Fibroblast of skin of left biceps (primary cell): ENCODE results near the gene ARFGEF2.
"Not testable (repeated sequence)": the region's sequence is repeated elsewhere in the genome, so short reads cannot be mapped to it uniquely, and the experiment has no call there.

ENCODE experiments used
- DNase-seq, 2 experiments: peaks; one replicate each; pipeline ENCODE4 v3.0.0-alpha.2; 2013; ENCODE audit warnings: low read depth in 2 of 2

Gene ARFGEF2

DNA sequence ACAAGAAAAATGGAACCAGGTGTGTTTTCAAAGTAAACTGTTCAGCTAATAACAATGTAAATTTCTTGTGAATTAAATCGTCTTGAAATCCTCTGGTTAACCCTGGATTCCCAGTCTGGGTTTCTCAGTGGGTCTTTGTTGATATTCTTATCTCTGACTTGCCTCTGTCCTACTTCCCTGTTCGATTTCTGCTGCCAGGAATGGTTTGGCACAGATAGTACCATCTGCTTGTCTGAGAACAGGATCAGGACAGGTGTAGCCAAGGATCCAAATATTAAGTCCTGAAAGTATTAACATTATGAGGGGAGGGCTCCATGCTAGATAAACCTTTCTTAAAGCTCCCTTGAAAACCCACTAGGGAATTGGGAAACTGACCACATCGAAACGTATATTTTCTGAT lies 30.1 kb downstream of the ARFGEF2 start:
- DNase-seq: no peak

DNA sequence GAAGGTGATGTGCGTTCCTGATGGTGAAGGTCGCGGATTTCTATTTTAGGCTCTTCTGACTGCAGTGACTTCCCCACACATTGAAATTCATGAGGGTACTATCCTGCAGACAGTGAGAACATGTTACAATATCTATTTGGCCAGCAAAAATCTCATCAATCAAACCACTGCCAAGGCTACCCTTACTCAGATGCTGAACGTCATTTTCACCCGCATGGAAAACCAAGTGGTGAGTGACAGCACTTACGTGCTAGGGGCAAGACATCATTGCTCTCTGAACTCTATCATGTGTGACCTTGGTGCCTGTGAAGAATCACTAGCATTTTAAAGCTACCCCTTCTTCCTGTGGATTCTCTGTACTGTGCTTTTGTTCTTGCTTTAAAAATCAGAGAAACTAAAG lies 31.1 kb downstream of the ARFGEF2 start:
- no peak for DNase-seq

DNA sequence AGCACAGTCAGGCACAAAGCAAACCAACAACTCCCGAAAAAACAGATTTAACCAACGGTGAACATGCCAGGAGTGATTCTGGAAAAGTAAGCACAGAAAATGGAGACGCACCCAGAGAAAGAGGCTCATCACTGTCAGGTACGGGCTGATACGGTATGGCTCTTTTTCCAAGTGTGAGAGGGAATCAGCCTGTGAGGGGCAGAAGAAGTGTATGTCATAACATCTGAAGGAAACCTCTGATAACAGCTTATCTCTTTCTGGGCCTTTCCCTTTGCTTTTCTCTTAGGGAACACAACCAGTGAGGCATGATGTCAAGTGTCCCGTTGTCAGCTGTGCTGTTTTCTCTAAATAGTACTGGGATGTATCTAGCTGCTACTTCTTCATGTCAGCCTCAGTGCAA lies 32.1 kb downstream of the ARFGEF2 start:
- DNase-seq: no peak

DNA sequence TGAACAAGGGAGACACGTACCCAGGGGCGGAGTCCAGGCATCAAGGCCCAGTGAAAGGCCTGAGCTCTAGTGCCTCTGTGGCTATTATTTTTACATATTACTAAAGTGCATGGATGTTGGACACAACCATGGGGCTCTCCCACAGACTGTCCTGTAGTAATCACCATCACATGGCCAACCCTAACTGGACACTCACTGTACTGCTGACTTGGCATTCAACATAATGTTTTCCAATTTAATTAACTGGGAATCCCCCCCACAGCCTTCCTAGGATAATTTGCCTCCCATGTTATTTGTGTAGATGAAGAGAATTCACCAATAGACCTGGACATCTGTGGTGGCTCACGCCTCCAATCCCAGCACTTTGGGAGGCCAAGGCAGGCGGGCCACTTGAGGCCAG lies 34.5 kb downstream of the ARFGEF2 start:
- DNase-seq: no peak

DNA sequence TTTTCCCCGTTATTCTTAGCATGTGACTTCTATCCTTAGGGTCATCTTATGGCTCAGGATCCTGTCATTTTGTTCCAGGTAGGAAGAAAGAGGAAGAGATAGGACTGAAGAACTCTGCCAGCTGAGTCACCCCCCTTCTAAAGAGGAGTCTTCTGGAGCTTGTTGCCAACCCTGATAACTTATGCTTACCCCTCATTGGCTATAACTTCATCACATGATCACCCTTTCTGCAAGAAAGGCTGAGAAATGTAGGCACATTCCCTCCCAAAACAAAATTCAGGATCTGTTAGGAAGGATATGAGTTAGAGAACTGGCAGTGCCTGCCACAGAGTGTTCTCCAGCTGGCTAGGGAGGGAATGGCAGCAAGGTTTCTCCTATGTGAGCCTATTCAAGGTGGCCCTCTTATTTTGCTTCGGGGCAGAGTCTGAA lies 35.6 kb downstream of the ARFGEF2 start:
- DNase-seq: no peak

DNA sequence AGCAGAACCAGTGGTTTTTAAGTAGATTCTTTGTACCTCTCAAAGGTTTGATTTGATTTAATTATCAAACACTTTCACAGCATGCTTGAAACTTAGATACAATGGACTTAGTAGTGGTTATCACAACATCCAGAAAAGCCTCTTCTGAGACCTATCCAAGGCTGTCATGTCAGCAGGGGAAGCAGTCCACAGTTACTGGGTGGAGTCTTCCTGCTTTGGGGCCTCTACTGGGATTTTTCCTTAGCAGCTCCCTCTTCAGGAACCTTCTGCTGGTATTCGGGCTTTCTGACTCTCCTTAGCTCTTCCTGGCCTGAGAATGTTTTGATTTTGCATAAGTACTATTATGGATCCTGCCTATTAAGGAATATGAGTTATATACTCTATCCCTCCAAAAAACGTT lies 36.0 kb downstream of the ARFGEF2 start:
- no peak for DNase-seq

DNA sequence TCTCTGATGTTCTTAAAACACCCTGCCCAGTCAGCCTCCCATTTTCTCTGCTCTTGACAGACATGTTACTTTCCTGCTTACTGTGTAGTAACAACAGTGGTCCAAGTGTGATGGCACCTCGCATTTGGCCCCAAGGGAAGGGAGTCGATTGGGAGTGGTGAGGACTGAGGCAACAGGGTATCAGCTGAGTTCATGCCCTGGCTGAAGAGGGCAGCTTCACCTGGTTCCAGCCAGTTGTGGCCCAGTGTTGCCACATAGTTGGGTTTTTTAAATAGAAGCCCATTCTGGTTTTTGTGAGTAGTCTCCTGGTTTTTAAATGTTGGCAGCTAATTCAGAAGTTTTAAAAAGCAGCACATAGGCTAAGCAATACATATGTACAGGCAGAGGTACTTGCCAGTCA lies 37.2 kb downstream of the ARFGEF2 start:
- no peak for DNase-seq

DNA sequence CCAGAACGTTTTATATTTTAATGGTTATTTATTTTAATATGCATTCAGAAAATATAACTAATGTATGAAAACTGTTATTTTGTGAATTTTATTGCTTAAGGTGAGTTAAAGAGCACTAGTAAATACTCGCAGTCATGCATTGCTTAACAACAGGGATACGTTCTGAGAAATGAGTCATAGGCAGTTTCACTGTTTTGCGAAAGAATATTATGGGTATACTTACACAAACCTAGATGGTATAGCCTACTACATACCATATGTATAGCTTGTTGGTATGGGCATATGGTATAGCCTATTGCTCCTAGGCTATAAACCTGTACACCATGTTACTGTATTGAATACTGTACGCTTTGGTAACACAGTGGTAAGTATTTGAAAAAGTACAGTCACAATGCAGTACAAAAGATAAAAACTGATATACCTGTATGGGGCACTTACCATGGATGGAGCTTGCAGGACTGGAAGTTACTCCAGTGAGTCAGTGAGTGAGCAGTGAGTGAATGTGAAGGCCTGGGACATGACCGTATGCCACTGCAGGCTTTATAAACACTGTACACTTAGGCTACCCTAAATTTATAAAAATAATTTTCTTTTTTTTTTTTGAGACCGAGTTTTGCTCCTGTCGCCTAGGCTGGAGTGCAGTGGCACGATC lies 38.5 kb downstream of the ARFGEF2 start:
- no peak for DNase-seq

DNA sequence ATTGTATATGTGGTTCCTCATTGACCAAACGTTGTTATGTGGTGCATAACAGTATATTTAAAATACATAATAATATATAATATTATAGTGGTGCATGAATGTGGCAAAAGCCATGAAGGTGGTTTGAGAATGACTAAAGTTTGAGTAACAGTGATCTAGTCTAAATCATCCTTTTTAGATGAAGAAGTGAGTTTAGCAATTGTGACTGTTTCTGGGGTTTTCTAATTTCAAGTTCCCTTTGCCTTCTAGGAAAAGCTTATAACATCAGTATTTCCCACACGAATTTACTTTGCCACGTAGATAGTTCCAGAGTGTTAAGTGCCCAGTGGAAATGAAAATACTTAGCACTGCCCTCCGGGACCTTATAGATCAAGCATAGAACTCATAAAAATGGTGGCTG lies 40.9 kb downstream of the ARFGEF2 start:
- no peak for DNase-seq

DNA sequence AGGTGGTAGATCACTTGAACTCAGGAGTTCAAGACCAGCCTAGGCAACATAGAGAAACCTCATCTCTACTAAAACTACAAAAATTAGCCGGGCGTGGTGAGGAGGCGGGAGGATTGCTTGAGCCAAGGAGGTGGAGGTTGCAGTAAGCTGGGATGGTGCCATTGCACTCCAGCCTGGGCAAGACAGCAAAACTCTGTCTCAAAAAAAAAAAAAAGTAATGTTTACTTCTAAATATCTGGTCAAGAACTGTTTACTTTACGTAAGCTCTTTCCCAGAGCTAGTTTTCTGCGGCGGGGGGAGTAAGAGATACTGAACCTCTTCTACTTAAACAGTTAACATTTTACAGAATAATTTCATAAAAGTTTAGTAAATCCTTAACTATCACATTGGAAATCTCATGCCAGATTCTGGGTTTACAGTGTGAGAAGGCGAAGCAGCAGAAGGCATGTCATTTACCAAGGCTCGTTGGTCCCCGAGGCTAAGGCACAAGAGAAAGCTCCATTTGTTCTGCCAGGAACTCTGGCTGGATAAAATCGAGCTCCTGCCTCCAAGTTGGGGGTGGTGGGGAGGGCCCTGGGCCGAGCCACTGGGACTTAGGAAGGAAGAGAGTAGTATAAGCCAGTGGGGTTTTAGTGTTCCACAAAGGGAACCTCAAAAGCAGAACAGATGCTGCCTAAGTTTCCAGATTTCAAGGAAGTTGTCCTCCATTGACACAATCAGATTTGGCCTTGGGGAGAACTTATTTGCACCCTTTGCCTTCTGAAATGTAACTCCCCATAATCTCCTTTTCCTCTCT lies 41.7 kb downstream of the ARFGEF2 start:
- no peak for DNase-seq

DNA sequence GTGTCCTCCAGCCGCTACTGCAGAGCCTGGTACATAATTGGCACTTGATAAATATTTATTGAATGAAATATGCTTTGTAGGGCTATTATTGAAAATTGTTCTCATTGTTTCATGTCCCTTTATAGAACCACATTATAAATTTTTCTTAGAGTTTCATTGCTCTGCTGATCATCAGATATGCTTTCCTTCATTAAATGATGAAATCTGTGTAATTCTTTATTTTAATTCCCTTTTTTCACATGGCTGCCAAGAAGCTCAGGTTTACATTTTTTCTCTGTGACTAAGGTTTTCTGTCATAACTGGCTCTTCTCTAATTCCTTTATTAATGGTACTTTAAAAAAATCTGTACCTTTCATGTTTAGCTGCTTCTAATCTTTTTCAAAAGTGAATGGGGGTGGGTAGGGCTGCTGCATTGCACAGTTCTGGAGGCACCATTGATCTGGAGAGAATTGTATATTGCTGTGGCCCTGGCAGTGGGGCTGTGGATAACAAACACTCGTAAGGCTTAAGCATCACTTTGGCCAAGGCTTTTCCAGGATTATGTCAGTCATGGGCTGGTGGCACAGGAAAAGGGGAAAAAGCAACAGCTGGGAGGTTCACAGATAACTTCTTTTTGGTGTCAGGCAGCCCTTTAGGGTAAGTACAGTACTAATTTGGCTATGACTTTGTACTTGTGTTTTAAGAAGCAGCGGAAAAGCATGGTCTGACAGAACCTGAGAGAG lies 43.8 kb downstream of the ARFGEF2 start:
- peak; percentile 37 to 40 for DNase-seq

DNA sequence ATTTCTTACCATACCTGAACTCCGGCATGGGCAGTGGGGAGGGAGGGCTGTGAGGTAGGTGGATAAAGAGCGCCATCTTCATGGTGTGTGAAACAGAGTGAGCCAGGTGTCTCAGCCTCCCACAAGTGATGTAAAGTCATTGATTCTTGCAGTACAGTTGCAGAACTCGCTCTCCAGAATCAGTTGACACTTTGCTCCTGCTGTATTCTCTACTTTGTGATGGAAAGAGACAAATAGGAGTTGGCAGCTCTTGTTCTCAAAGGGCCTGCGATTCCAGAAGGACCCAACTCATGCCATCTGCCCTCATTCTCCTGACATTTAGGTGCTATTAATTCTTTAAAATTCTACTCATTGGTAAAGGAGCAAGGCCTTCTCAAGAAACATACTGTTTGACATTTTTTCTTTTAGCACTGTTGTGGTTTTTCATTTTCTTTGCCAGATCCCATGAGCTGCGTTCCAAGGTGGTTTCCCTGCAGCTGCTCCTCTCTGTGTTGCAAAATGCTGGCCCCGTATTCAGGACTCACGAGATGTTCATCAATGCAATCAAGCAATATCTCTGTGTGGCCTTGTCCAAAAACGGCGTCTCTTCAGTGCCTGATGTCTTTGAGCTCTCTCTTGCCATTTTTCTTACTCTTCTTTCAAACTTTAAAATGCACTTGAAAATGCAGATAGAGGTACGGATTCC lies 49.3 kb downstream of the ARFGEF2 start:
- DNase-seq: no peak

DNA sequence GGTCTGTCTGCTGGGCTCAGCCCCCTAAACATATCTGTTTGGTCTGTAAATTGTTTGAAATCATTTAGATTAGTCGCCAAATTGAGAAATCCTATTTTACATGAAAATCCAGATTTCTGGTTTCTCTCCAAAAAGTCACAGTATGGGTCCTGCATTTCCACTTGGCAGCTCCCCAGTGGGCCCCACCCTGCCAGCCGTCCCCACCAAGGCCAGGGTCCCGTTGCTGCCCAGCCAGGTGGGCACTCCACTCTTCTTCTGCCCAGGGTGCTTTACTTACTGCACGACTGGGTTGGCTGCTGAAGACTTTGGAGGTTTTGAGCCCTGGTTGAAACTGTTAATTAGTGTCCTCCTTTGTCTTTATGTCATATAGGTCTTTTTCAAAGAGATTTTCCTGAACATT lies 50.4 kb downstream of the ARFGEF2 start:
- DNase-seq: no peak

DNA sequence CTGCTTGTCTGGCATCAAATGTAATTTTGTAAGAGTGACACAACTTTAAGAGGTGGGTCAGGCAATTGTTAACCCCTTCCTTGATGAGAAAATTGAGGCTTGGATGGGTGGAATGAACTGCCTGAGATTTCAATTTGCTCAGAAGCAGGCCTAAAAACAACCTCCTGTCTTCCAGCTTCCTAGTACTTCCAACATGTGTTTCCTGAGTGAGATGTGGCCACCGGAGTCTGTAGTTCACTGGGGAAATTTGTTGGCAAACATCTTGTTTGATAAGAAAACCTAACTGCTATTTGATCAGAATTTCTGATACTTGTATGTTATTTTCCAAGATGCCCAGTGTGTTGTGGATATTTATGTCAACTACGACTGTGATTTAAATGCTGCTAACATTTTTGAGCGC lies 51.3 kb downstream of the ARFGEF2 start:
- DNase-seq: no peak

DNA sequence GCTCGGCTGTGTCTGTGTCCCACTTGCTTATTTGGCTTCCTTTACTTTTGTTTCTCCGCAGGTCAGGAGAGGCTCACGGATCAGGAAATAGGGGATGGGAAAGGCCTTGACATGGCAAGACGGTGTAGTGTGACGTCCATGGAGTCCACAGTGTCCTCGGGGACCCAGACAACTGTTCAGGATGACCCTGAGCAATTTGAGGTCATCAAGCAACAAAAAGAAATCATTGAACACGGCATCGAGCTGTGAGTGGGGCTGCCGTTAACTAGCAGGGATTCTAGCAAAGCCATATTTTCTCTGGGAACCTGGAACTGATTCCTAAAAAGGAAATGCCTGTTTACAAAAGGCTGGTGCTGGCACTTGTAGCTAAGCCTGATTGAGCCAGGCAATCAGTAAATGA lies 54.4 kb downstream of the ARFGEF2 start:
- DNase-seq: no peak

DNA sequence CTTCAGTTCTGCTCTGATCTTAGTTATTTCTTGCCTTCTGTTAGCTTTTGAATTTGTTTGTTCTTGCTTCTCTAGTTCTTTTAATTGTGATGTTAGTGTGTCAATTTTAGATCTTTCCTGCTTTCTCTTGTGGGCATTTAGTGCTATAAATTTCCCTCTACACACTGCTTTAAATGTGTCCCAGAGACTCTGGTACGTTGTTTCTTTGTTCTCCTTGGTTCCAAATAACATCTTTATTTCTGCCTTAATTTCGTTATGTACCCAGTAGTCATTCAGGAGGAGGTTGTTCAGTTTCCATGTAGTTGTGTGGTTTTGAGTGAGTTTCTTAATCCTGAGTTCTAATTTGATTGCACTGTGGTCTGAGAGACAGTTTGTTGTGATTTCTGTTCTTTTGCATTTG lies 58.5 kb downstream of the ARFGEF2 start:
- DNase-seq: not testable (repeated sequence)

DNA sequence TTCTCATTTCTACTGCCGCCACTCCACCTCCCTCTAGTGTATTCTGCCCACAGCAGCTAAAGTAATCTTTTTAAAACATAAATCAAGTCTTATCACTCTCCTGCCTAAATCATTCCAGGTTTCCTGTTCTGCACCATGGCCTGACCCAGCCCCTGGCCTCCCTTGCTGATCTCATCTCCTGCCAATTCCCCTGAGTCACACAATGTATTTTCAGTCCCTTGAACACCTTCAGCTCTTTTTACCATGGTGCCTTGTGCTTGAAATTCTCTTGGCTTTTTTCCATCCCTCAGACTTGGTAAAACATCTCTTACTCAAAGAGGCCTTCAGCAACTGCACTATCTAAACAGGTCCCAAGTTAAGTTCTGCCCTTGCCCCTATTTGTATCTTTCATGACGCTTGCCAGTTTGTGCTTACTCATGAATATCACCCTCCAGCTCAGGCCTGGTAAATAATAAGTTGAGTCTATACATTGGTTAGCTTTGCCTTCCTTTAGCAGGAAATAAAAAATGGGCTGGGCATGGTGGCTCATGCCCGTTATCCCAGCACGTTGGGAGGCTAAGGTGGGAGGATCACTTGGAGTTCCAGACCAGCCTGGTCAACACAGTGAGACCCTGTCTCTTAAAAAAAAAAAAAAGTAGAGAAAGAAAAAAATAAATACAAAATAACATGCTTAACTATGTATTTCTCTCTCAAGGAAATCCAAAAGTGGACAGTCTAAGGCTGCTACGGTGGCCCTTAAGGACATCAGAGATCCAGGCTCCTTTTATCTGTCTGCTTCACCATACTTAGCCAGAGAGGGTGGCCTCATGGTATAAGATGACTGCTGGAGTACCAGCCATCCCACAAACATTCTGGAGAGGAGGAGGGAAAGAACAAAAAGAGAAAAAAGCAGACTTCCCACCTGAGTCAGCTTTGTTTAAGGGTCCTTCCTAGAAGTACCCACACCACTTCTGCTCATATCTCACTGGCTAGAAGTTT lies 62.2 kb downstream of the ARFGEF2 start:
- DNase-seq: peak; percentile 20 to 40

DNA sequence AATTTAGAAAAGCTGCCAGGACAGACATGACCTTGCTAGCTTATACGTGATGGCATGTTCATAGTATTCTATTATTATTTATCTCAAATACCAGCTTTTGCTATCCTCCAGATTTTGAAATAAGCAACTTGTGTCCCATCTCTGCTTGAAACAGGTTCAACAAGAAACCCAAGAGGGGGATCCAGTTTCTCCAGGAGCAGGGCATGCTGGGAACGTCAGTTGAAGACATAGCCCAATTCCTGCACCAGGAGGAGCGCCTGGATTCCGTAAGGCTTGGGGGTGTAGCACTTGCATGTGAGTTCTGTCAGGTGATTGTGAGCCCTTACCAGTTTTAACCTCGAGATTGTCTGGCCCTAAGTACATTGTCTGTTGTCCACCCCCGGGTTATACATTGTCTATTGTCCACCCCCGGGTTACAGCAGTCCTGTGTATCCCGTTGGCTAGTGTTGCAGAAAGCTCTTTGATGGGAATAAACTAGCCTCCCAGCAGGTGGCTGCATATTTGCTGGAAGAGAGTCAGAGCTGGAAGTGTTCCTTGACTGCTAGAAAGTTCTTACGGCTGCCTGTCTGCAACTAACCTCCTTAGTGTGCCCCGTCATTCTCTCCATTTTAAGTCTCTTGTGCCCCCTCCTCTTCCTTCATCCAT lies 63.2 kb downstream of the ARFGEF2 start:
- DNase-seq: no peak

DNA sequence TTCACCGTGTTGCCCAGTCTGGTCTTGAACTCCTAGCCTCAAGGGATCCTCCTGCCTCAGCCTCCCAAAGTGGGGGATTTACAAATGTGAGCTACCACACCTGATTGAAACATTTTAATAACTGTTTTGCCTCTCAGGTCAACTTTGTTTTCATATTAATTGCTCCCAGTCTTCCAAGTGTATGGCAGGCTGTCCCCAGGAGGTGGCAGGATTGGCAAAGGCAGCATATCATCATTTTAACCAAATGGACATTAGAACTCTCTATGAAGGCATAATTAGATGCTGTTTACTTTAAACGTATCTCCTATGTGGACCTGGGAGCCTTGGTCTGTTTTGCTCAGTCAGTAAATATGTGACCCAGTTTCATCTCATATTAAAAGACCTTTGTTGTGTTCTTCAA lies 65.4 kb downstream of the ARFGEF2 start:
- DNase-seq: no peak

DNA sequence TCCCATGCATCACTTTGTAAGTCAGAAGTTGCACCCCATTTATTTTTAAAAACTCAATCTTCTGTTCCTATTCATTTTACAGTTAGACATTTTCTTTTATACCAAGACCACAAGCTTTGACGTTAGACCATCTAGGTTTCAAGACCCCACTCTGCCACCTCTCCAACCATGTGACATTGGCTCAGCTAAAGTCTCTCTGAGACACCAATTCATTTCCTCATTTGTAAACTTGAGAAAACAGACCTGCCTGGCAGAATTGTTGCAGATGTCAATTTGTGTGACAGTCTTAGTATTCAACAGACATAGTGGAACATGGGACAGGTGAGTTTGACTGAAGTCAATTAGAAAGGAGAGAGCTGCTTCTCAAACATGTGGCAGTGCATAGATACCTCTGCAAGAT lies 69.0 kb downstream of the ARFGEF2 start:
- DNase-seq: no peak

DNA sequence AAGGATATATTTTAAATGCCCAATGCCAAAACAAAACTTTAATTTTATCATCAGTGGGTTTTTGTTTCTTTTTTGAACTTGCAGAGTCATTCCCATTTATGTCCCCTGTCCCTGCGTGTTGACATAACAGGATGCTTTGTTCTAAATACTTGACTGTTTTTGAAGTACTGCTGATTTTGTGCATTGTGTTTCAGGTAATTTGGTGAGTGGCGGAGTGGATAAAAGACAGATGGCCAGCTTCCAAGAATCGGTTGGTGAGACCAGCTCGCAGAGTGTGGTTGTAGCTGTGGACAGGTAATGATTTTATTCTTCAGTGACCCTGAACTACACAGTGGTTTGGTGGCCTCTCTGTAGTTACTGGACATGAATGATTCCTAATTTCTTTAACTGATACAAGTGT lies 74.1 kb downstream of the ARFGEF2 start:
- DNase-seq: no peak
